ENCODE measurements around the gene GPS1.

Gene GPS1

GRCh38 chr17:82014971-82015310 lies 36.8 kb upstream of the GPS1 start:
- DNase-seq (ENCODE audit: low spot score) = no peak

- no peak for DNase-seq (ENCODE audit: low spot score)
Observed at GRCh38 chr17:82015311-82015971, 36.3 kb upstream of the GPS1 start.

- no peak for DNase-seq (ENCODE audit: low spot score)
Observed at GRCh38 chr17:82016061-82016874, 35.4 kb upstream of the GPS1 start.

DNA sequence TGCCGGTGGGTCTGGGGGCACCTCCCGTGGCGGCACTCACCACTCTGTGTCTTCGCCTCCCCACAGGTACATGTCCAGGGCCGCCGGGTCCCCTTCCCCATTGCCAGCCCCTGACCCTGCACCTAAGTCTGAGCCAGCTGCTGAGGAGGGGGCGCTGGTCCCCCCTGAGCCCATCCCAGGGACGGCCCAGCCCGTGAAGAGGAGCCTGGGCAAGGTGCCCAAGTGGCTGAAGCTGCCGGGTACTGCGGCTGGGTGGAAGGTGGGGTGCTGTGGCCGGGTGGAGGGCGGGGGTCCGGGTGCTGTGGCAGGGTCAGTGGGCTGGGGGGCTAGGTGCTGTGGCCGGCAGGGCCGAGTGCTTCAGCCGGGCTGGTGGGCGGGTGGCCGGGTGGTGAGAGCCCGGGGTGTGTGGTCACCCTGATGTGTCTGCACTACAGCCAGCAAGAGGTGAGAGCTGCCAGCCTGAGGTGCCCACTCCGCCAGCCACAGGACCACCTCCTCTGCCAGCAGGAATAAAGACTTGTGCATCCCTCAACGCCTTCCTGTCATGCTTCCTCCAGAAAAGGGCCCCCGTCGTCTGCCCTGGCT lies 34.7 kb upstream of the GPS1 start:
- DNase-seq (ENCODE audit: low spot score) = no peak

GRCh38 chr17:82017612-82018151 lies 34.0 kb upstream of the GPS1 start:
- no peak for DNase-seq (ENCODE audit: low spot score)

DNA sequence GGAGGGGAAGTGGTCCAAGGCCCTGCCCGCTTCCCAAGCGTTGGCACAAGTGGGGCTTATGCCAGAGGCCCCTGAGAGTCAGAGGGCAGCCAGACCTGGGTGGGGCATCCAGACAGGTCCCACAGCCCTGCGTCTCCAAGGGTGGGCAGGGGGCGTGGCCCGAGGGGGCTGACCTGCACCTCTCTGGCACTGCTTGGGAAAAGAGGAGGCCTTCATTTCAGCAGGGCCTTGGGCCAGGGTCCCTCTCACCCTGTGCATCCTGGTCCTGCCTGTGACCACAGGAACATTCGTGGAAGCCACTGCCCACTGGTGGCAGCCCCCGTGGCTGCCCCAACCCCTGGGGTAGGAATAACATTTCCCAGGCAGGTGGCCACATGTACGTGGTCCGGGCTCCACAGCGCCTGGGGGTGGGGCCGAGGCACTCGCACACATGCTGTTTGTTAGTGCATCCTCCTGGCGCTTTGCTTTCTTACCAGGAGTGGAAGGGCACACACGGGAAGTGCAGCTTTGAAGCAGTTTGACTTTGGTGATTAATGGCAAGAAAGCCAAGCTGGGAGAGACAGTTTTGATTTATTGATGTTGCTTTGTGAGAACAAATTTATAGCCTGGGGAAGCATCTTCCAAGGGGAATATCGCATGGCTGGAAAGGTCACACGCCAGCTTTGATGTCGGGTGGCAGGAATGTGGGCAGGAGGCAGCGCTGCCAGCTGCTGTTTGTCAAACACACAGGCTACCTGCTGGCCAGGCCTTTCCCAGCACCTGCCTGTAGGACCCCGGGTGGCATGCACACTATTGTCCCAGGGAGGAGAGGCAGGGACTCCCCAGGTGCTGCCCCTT lies 33.3 kb upstream of the GPS1 start:
- no peak for DNase-seq (ENCODE audit: low spot score)

GRCh38 chr17:82018989-82019689 lies 32.6 kb upstream of the GPS1 start:
- DNase-seq (ENCODE audit: low spot score) = no peak

DNA sequence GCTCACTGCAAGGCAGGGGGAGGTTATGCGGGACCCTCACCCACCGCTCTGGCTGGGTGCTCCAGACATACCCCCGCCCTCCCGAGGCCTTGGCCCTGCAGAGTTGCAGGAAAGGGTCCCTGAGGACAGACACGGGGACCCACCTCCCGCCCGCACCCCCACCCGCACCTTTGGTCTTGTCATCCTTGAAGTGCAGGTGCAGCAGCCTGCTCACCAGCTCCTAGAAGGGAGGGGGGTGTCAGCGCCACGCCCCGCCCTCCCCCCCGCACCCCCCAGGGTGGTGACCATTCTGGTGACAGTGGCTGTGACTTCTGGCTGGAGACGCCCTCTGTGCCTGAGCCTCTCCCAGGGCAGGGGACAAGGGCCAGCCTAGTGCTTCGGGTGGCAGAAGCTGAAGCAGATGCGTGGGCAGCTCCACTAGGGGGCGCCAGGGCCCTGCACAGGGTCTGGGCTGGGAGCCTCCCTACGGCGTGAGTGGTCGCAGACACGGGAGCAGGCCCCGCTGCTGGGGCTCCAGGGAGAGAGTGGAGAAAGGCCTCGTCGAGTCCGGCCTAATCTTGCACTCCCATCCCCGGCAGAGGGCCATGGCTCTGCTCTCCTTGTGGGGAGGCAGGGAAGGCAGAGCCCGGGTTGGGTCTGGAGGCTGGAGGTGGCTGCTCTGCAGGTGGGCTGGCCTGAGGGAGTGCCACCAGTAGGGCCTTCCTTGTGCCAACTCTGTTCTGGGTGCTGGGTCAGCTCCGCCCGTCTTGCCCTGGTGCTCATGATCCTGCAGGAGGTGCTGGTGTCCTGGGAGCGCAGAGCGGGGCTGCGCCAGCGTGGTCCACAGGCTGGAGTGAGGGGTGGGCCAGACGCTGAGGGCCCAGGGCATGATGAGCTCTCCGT lies 31.8 kb upstream of the GPS1 start:
- peak; percentile 53 for DNase-seq (ENCODE audit: low spot score)

DNA sequence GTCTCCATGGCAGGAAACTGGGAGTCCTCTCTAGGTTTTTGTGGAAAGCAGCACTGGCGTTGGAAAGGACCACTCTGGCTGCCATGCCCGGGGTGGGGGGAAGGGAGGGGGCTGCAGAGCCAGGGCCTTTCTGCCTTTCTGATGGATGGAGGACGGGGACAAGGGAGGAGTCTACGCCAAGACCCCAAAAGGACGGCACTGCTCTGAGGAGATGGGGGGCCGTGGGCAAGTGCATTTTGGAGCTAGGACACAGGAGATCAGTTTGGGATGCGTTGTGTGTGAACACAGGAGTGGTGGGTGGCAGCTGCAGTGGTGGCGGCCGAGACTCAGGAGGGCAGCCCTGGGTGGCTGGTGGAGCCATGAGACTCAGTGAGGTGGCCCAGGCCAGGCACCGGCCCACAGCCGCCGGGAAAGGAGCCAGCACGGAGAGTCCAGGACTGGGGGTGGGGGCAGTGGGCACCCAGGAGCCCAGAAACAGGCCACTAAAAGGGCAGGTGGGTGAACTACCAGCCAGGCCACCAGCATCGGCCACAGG lies 31.1 kb upstream of the GPS1 start:
- no peak for DNase-seq (ENCODE audit: low spot score)

GRCh38 chr17:82021107-82021899 lies 30.4 kb upstream of the GPS1 start:
- DNase-seq (ENCODE audit: low spot score) = peak; percentile 88

DNA sequence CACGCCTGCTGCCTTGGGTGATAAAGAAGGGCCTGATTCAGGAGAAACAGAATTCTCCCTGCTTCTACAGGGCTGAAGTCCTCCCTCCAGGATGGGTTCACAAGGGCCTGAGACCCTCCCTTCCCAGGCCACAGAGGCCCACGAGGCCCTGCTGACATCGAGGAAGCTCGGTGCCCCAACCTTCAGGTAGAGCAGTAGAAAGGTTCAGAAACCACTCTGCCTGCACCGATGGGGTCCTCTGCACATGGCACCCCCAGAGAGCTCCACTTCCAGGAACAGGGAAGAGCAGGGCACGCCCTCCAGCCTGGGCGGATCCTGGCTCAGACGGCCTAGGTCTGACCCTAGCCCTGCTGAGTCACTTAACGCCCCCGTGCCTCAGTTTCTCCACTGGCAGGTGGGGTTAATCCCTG lies 29.8 kb upstream of the GPS1 start:
- DNase-seq (ENCODE audit: low spot score) = peak; percentile 51

- no peak for DNase-seq (ENCODE audit: low spot score)
Observed at GRCh38 chr17:82022310-82022980, 29.3 kb upstream of the GPS1 start, which contains the start of gene CENPX. TSS of gene CENPX (minus strand) at chr17:82022878. CDS start at chr17:82022861, 17 bp downstream.

DNA sequence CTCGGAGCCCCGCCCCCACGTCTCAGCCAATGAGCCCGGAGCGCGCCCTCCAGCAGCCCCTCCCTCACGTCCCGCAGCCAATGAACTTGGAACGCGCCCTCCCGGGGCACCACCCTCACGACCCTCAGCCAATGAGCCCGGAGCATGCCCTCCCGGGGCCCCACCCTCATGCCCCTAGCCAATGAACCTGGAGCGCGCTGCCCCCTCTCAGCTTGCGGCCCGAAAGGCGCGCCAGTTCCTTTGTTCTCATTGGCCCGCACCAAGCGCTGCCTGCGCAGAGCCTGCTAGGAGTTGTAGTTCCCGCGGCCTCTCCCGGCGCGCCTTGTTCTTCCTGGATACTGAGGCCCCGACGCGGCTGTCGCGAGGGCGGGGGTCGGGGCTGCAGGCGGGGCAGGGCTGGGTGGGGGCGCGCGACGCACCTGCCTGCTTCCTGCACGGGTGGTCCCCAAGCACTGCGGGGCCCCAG lies 28.7 kb upstream of the GPS1 start, which contains the start of gene LRRC45:
LRRC45 (plus strand) TSS at position 325 of the 466 bp plus-strand sequence. CDS start 339 bp downstream, outside the sequence.
- peak; percentile 99 for DNase-seq (ENCODE audit: low spot score)

DNA sequence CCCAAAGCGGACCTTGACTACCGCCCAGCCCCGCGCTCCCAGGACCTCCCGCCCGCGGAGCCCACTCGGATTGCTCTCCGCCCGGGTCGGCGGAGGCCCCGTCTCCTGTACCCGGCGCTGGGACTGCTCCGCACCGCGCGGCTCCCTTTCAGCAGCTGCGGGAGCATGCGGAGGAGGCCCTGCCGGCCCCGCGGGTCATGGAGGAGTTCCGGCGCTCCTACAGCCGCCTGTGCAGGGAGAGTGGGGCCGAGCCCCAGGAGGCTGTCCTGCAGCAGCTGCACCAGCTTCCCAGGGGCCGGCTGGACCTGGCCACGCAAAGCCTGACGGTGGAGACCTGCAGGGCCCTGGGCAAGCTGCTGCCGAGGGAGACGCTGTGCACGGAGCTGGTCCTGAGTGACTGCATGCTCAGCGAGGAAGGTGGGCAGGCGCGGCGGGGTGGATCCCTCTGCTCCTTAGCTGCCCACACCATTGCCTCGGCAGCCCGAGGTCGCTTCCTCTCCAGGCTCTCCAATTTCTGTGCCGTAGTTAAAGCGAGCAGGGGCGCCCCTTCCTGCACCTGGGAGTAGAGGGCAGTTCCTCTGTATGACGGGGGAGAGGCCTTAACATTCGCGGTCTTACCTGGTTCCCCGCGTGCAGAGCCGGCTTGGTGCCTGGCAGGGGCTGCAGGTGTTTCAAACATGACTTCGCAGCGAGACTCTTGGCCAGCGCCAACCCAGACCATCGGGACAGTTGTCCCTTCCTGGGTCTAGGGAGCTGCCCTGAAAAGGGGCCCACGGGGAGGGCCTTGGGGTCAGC lies 28.1 kb upstream of the GPS1 start:
- peak; percentile 38 for DNase-seq (ENCODE audit: low spot score)

- no peak for DNase-seq (ENCODE audit: low spot score)
Observed at GRCh38 chr17:82024859-82025258, 26.8 kb upstream of the GPS1 start.

- no peak for DNase-seq (ENCODE audit: low spot score)
Observed at GRCh38 chr17:82025401-82026107, 26.1 kb upstream of the GPS1 start.

- DNase-seq (ENCODE audit: low spot score) = no peak
Observed at GRCh38 chr17:82028246-82028645, 23.5 kb upstream of the GPS1 start.
